Measurements from ENCODE around the gene NBAS. TPM values are rescaled to one million over a fixed set of nuclear protein-coding genes. Genes with fewer than 3 reads are reported as not detected.

NBAS gene
- total RNA-seq, 1 experiment from 2014 or later: 32.5 TPM

GRCh38 chr2:15602393-15602792 lies 41.3 kb upstream of the NBAS start:
- H2BK5ac ChIP-seq (ENCODE audit: insufficient read length, low read length): no peak overlapping the region
- no peak overlapping the region for H4K5ac ChIP-seq (ENCODE audit: insufficient read length, low read depth, low read length)
- no CpG with 5 or more reads among the region's 8 CpGs for WGBS (ENCODE audit: extremely low coverage, insufficient read length, low lambda C conversion rate)
- no peaks in the 10 kb centered on the region for H3K79me2 ChIP-seq (ENCODE audit: insufficient read depth, low read length)
- H3K27me3 ChIP-seq (ENCODE audit: insufficient read depth, low read length): no peaks in the 10 kb centered on the region
- no peaks in the 10 kb centered on the region for H3K9me3 ChIP-seq (ENCODE audit: control insufficient read depth, low read depth, low read length)
- H3K9me3 Mint-ChIP-seq: no peaks in the 10 kb centered on the region
- H3K4me2 ChIP-seq (ENCODE audit: insufficient read depth, insufficient read length, low read length): no peak overlapping the region
- no peak overlapping the region for H3T11ph ChIP-seq (ENCODE audit: low read length)
- no peak overlapping the region for H3K56ac ChIP-seq (ENCODE audit: insufficient read length, low read depth, low read length)
- H3K27me3 Mint-ChIP-seq (ENCODE audit: low read depth): no peaks in the 10 kb centered on the region
- no peaks in the 10 kb centered on the region for H3K79me1 ChIP-seq (ENCODE audit: insufficient read depth, low read depth, low read length, poor library complexity, severe bottlenecking)
- no peak overlapping the region for H4K8ac ChIP-seq (replicated peaks; ENCODE audit: insufficient read length, low read depth, low read length)
- H2BK15ac ChIP-seq (ENCODE audit: low read depth, low read length): no peak overlapping the region
- no peak overlapping the region for H2AFZ ChIP-seq (ENCODE audit: low read length)
- H2BK20ac ChIP-seq (ENCODE audit: low read depth, low read length, poor library complexity, severe bottlenecking): no peak overlapping the region
- H3K23ac ChIP-seq (ENCODE audit: insufficient read length, low read depth, low read length): no peak overlapping the region
- no peaks in the 10 kb centered on the region for H3K4me1 Mint-ChIP-seq
- H3K4ac ChIP-seq (ENCODE audit: low read depth, low read length): no peak overlapping the region
- H2BK12ac ChIP-seq (ENCODE audit: insufficient read length, low read depth, low read length): no peak overlapping the region
- DNase-seq: no peak
- H3K4me1 ChIP-seq (ENCODE audit: insufficient read depth, low read length): no peaks in the 10 kb centered on the region
- H3K9ac ChIP-seq (ENCODE audit: extremely low read depth, insufficient read length, low read length): no peak overlapping the region
- no peak overlapping the region for H3K27ac ChIP-seq (ENCODE audit: insufficient read length, low read depth, low read length)
- no peak overlapping the region for H3K4me3 Mint-ChIP-seq
- no peak overlapping the region for H3K18ac ChIP-seq (ENCODE audit: insufficient read length, low read depth, low read length)
- H3K14ac ChIP-seq (ENCODE audit: insufficient read depth, low read length): no peak overlapping the region
- no peak overlapping the region for H2BK120ac ChIP-seq (ENCODE audit: low read depth, low read length, poor library complexity, severe bottlenecking)
- H3K27ac Mint-ChIP-seq: no peak overlapping the region
- H4K20me1 ChIP-seq (ENCODE audit: control insufficient read depth, insufficient read depth, insufficient read length): no peaks in the 10 kb centered on the region
- no peak for TF ChIP-seq CTCF (conservative IDR thresholded peaks at IDR 0.05)
- peaks cover 55 to 90% (median 86%) of the 10 kb centered on the region in 3 experiments for H3K36me3 Mint-ChIP-seq (ENCODE audit: insufficient read depth in 1 of 3, low read depth in 3 of 3)
- no peaks in the 10 kb centered on the region for H3K23me2 ChIP-seq (ENCODE audit: insufficient read length, low read depth, low read length, poor library complexity, severe bottlenecking)
- H2AK5ac ChIP-seq (ENCODE audit: insufficient read length, low read length): no peak overlapping the region
- no peak overlapping the region for H4K91ac ChIP-seq (ENCODE audit: insufficient read length, low read depth, low read length)
